Thyroid gland (tissue), 4 donors: ENCODE results near the gene ZNF350.

Experiments
- POLR2A ChIP-seq, 2 donors: fragments of 450-650 bp; IDR thresholded peaks; one replicate each; pipeline ENCODE4 v1.6.1; 2017; ENCODE audit warnings: antibody characterized with exemption in 2 of 2, mild to moderate bottlenecking in 2 of 2, moderate library complexity in 1 of 2
- TF ChIP-seq, protein P1 (sequence below), 6 experiments: fragments of 200-600 bp in 3 of 6; fragments of 450-650 bp in 3 of 6; sonication (generic) in 3 of 6; IDR thresholded peaks; one replicate each; pipeline ENCODE4 v1.5.1; 2016 to 2019; ENCODE audit warnings: antibody characterized with exemption in 6 of 6, mild to moderate bottlenecking in 2 of 6, inconsistent platforms in 1 of 6, moderate library complexity in 1 of 6

DNA sequence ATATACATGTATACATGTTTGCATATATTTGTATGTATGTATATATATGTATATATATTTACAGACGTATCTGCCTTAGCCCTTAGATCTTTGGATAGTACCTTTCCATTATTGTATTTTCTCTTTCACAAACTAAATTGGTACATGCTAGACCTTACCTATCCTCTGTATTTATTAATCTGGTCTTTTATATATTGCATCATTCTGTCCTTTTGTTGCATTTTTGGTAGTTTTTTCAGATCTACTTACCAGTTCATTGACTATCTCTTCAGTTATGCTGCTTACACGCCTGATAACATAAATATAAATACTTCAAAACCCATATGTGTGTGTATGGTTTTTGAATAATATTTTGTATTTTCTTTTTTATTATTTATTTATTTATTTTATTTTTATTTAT lies 47.7 kb downstream of the ZNF350 start:
- TF ChIP-seq, protein P1, sequence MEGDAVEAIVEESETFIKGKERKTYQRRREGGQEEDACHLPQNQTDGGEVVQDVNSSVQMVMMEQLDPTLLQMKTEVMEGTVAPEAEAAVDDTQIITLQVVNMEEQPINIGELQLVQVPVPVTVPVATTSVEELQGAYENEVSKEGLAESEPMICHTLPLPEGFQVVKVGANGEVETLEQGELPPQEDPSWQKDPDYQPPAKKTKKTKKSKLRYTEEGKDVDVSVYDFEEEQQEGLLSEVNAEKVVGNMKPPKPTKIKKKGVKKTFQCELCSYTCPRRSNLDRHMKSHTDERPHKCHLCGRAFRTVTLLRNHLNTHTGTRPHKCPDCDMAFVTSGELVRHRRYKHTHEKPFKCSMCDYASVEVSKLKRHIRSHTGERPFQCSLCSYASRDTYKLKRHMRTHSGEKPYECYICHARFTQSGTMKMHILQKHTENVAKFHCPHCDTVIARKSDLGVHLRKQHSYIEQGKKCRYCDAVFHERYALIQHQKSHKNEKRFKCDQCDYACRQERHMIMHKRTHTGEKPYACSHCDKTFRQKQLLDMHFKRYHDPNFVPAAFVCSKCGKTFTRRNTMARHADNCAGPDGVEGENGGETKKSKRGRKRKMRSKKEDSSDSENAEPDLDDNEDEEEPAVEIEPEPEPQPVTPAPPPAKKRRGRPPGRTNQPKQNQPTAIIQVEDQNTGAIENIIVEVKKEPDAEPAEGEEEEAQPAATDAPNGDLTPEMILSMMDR (IDR thresholded peaks at IDR 0.05), result no peak
- no peak for TF ChIP-seq POLR2A (IDR thresholded peaks at IDR 0.05)
